IMR-90 (cell line): ENCODE measurements around the gene MSI2.

Source experiments
- BHLHE40 ChIP-seq: fragments of 150-350 bp; IDR thresholded peaks from 2 replicates; pipeline ENCODE4 v1.6.1; 2016; ENCODE audit warnings: mild to moderate bottlenecking, low read depth, low read length
- CEBPB ChIP-seq: IDR thresholded peaks from 2 replicates; pipeline ENCODE4 v1.6.1; 2012; ENCODE audit warnings: low read depth, low read length, improper control_type of control experiment
- CHD1 ChIP-seq: IDR thresholded peaks from 2 replicates; pipeline ENCODE4 v1.6.1; 2012; ENCODE audit warnings: low read depth, low read length, improper control_type of control experiment
- CTCF ChIP-seq: conservative IDR thresholded peaks from 2 replicates; pipeline ENCODE4 v1.5.1; 2012; ENCODE audit warnings: mild to moderate bottlenecking, low read depth, low read length, improper control_type of control experiment
- MAFK ChIP-seq: IDR thresholded peaks from 2 replicates; pipeline ENCODE4 v1.6.1; 2012; ENCODE audit warnings: low read depth, low read length, improper control_type of control experiment
- MAZ ChIP-seq: IDR thresholded peaks from 2 replicates; pipeline ENCODE4 v1.6.1; 2012; ENCODE audit warnings: low read depth, mild to moderate bottlenecking, low read length, improper control_type of control experiment, moderate library complexity, borderline replicate concordance
- MXI1 ChIP-seq: IDR thresholded peaks from 2 replicates; pipeline ENCODE4 v1.6.1; 2012; ENCODE audit warnings: low read depth, mild to moderate bottlenecking, low read length, moderate library complexity, borderline replicate concordance
- NFE2L2 ChIP-seq: fragments of 150-350 bp; IDR thresholded peaks from 2 replicates; pipeline ENCODE4 v1.6.1; 2016; ENCODE audit warnings: low read depth, mild to moderate bottlenecking, low read length
- POLR2A ChIP-seq: IDR thresholded peaks from 2 replicates; pipeline ENCODE4 v1.6.1; 2012; ENCODE audit warnings: mild to moderate bottlenecking, low read depth, low read length
- RAD21 ChIP-seq: IDR thresholded peaks from 2 replicates; pipeline ENCODE4 v1.6.1; 2012; ENCODE audit warnings: low read length, improper control_type of control experiment
- RFX5 ChIP-seq: IDR thresholded peaks from 2 replicates; pipeline ENCODE4 v1.8.0; 2012; ENCODE audit warnings: low read depth, mild to moderate bottlenecking, low read length, moderate library complexity
- SMC3 ChIP-seq: fragments of 150-350 bp; IDR thresholded peaks from 2 replicates; pipeline ENCODE4 v1.6.1; 2016; ENCODE audit warnings: low read depth, mild to moderate bottlenecking, antibody characterized with exemption, low read length, moderate library complexity
- TF ChIP-seq, protein P1 (sequence below): fragments of 150-350 bp; IDR thresholded peaks from 2 replicates; pipeline ENCODE4 v1.6.1; 2017; ENCODE audit warnings: mild to moderate bottlenecking, antibody characterized with exemption, low read length, low read depth

- TF ChIP-seq POLR2A (no peak), CTCF (no peak), CEBPB (no peak), RFX5 (no peak), NFE2L2 (no peak), CHD1 (no peak), SMC3 (no peak), MXI1 (no peak), BHLHE40 (no peak), MAFK (no peak), RAD21 (no peak), MAZ (no peak)
- TF ChIP-seq, protein P1, sequence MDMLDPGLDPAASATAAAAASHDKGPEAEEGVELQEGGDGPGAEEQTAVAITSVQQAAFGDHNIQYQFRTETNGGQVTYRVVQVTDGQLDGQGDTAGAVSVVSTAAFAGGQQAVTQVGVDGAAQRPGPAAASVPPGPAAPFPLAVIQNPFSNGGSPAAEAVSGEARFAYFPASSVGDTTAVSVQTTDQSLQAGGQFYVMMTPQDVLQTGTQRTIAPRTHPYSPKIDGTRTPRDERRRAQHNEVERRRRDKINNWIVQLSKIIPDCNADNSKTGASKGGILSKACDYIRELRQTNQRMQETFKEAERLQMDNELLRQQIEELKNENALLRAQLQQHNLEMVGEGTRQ, result no peak
Measured at GRCh38 chr17:57561072-57561861, 304.9 kb downstream of the MSI2 start.
